KOPT-K1 (cell line): ENCODE data around the gene SATL1.
"Not testable (repeated sequence)": the region's sequence is repeated elsewhere in the genome, so short reads cannot be mapped to it uniquely, and the experiment has no call there.

Experiments
- H3K27ac ChIP-seq: fragments of 200-600 bp; sonication (generic); 2 replicates; pipeline ENCODE4 v1.5.1; 2016; ENCODE audit warnings: antibody characterized with exemption, mild to moderate bottlenecking, low read depth, low read length; ENCODE audit not compliant: poor library complexity, severe bottlenecking
- H3K36me3 ChIP-seq: fragments of 200-600 bp; sonication (generic); 2 replicates; pipeline ENCODE4 v1.5.1; 2017; ENCODE audit warnings: antibody characterized with exemption, mild to moderate bottlenecking, low read length, moderate library complexity; ENCODE audit not compliant: insufficient read depth
- H3K9me3 ChIP-seq: fragments of 200-600 bp; sonication (generic); 2 replicates; pipeline ENCODE4 v1.5.1; 2017; ENCODE audit warnings: antibody characterized with exemption, low read length, mild to moderate bottlenecking; ENCODE audit not compliant: insufficient read depth, poor library complexity, severe bottlenecking

SATL1 gene

GRCh38 chrX:85243761-85244449 is at the start of gene SATL1, which contains the start of gene ZNF711:
Gene SATL1, minus strand, starts transcription at chrX:85243779. Its CDS starts 134,811 bp downstream, at chrX:85108968.
Gene ZNF711, plus strand, starts transcription at chrX:85243991. Its CDS starts 3,582 bp downstream, at chrX:85247573.
- H3K36me3 ChIP-seq = peaks cover 14% of the 10 kb centered on the region; the same call in 1 of the 2 replicates
- H3K27ac ChIP-seq = peak within 1 kb of the TSS; percentile 91
- H3K9me3 ChIP-seq = no peaks in the 10 kb centered on the region

- Histone ChIP-seq H3K27ac (no peak overlapping the region), H3K36me3 (peaks cover 9% of the 10 kb centered on the region; the same call in 1 of the 2 replicates), H3K9me3 (peaks cover 11% of the 10 kb centered on the region)
Observed at GRCh38 chrX:85288992-85289723, 45.6 kb upstream of the SATL1 start.

DNA sequence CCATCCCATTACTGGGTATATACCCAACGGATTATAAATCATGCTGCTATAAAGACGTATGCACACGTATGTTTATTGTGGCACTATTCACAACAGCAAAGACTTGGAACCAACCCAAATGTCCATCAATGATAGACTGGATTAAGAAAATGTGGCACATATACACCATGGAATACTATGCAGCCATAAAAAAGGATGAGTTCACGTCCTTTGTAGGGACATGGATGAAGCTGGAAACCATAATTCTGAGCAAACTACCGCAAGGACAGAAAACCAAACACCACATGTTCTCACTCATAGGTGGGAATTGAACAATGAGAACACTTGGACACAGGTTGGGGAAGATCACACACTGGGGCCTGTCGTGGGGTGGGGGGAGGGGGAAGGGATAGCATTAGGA is 41.7 kb upstream of the SATL1 start:
- H3K27ac ChIP-seq, H3K36me3 ChIP-seq, H3K9me3 ChIP-seq: not testable (repeated sequence)

DNA sequence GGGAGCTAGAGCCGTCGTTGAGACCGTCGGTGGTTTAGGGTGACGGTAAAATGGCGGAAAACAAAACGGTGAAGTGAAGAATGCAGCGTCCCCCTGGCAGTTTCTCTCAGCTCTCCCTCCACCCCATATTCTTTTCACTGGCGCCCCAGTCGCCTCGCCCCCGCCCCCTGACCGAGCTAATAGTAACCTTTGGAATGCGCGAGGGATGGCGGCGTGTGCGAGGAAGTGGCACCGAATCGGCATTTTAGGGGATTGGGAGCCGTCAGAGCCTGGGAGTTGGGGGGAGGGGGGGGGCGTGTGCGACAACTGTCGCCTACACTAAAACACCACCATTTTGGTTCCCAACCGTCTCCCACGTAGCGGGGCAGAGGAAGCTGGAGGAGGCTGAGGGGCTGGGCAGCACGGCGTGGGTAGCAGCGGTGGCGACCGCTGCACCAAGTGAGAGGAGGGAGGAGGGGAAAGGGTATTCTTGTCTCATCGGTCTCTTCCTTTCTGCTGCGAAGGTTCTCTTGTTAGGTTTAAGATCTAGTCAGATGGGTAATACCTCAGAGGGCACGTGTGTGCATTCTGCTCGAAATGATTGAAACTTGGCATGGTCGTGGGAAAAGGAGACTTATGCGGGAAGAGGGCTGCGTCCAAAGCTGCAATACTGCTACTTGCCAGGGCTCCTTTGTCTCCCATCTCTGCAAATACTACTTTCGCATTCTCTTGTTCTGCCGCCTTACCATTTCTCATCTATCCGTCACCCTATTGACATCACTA is 1.1 kb upstream of the SATL1 start:
- Histone ChIP-seq H3K27ac (peak overlapping the region; percentile 91), H3K36me3 (peaks cover 20% of the 10 kb centered on the region; the same call in 1 of the 2 replicates), H3K9me3 (no peaks in the 10 kb centered on the region)

DNA sequence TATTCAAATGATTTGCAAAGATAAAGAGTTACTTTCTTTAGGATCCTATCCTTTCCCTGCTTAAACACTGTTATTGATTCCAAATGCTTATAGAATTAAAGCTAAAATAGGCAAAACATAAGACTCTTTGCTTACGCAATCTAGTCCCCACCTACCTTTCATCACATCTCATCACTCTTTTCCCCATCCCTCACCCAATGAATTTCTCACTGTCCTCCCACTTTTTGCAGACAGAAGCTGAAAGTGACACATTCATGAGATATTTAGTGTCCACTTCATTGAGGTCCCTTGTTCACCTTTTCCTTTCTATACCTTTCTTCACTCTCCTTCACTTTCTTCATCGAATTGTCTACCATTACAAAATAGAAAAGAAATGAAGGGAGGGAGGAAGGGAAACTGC is 424 bp downstream of the SATL1 start:
- H3K27ac ChIP-seq = no peak overlapping the region
- peaks cover 7% of the 10 kb centered on the region; the same call in 1 of the 2 replicates for H3K36me3 ChIP-seq
- H3K9me3 ChIP-seq = no peaks in the 10 kb centered on the region

GRCh38 chrX:85223359-85223758 is 20.2 kb downstream of the SATL1 start:
- Histone ChIP-seq H3K9me3 (no peaks in the 10 kb centered on the region), H3K36me3 (no peaks in the 10 kb centered on the region), H3K27ac (no peak overlapping the region)

DNA sequence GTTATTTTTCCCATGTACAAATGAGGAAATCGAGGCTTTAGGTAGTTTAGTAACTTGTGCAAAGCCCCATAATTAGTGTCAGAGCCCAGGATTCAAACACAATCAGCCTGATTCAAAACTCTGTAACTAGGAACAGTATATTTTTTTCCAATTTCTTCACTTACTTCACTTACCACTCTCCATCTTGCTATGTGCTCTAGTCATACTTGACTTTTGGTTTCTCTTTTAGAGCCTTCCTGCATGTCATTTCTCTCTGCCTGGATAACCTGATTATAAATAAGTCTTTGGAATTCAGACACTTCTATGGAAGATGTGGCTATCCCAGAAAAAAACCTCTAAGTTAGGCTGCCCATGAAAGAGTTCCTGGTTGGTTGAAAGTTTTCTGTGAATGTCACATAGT is 22.2 kb downstream of the SATL1 start:
- H3K27ac ChIP-seq = no peak overlapping the region
- no peaks in the 10 kb centered on the region for H3K9me3 ChIP-seq
- no peaks in the 10 kb centered on the region for H3K36me3 ChIP-seq

DNA sequence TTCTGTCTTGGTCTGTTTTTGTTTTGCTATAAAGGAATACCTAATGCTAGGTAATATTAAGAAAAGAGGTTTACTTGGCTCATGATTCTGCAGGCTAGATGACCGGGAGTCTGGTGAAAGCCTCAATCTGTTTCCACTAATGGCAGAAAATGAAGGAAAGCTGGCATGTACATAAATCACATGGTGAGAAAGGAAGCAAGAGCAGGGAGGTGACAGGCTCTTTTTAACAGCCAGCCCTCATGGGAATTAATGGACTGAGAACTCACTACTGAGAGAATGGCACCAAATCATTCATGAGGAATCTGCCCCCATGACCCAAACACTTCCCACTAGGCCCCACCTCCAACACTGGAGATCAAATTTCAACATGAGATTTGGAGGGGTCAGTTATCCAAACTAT is 27.6 kb downstream of the SATL1 start:
- no peak overlapping the region for H3K27ac ChIP-seq
- H3K9me3 ChIP-seq = no peaks in the 10 kb centered on the region
- H3K36me3 ChIP-seq = no peaks in the 10 kb centered on the region

DNA sequence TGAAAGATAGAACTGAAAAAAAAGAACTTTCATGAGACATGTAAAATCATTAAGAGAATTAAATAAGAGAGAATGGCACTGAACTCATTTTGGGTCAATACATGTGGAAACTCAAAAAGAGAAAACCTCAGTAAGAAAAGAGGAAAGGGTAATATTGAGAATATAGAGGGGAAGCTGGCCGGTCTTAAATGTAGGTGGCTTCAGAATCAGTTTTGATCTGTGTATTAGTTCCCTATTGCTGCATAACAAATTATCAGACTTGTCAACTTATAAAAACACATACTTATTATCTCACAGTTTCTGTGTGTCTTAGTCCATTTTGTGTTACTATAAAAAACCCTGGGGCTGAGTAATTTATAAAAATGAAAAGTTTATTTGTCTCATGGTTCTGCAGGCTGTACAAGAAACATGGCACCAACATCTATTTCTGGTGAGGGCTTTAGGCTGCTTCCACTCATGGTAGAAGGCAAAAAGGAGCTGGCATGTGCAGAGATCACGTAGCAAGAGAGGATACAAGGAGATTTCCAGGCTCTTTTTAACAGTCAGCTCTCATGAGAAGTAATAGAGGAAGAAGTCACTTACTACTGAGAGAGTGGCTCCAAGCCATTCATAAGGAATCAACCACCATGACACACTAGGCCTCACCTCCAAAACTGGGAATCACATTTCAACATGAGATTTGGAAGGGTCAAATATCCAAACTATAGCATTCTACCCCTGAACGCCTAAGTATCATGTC is 29.6 kb downstream of the SATL1 start:
- no peaks in the 10 kb centered on the region for H3K36me3 ChIP-seq
- no peak overlapping the region for H3K27ac ChIP-seq
- no peaks in the 10 kb centered on the region for H3K9me3 ChIP-seq

DNA sequence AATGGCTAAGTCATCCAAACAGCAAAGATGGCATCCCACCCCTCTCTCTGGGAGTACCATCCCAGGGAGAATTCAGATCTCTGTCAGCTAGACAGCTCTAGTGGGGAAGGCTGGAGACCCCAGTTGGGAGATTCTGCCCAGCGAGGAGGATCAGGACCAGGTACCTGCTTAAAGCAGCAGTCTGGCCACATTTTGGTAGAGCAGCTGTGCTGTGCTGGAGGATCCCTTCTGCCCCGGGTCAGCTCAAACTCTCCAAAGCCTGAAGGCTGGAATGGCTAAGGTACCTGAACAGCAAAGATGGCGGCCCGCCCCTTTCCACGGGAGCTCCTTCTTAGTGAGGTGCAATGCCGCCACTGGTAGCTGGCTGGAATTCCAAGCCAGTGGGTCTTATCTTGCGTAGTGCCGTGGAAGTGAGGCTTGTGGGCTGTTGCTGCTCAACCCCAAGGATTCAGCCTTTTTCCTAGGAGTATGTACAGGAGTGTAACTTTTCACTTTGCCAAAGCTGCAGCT is 40.1 kb downstream of the SATL1 start:
- H3K36me3 ChIP-seq = no peaks in the 10 kb centered on the region
- no peak overlapping the region for H3K27ac ChIP-seq
- no peaks in the 10 kb centered on the region for H3K9me3 ChIP-seq

DNA sequence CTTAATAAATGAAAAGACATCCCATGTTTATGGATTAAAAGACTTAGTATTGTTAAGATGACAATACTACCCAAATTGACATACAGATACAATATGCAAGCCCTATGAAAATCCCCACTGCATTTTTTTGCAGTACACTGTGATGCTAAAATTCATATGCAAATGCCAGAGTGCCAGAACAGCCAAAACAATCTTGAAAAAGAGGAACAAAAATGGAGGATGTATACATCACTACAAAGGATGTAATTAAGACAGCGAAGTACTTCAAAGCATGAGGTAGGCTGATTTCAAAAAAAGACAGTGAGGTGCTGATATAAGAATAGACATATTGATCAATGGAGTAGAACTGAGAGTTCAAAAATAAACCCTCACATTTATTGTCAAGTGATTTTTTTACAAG is 47.3 kb downstream of the SATL1 start:
- no peak overlapping the region for H3K27ac ChIP-seq
- no peaks in the 10 kb centered on the region for H3K9me3 ChIP-seq
- H3K36me3 ChIP-seq = no peaks in the 10 kb centered on the region

- no peak overlapping the region for H3K27ac ChIP-seq
Observed at GRCh38 chrX:85159644-85160043, 83.9 kb downstream of the SATL1 start.

DNA sequence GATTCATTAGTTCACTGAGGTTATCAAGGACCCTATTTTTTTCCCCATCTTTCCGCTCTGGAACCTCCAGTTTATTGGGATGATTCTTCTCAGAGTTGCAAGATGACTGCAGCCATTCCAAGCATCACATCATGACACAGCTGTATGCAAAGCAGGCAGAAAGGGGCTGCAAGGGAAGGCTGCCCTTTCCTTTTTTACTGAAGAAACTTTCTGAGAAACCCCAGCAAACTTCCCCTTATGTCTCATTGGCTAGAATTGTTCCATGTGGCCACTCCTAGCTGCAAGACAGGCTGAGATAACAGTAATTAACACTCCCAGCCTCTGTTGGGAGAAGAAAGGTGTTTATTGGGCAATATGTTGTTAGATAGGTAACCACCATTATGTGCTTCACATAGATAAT is 102.6 kb downstream of the SATL1 start:
- Histone ChIP-seq H3K9me3 (no peaks in the 10 kb centered on the region), H3K36me3 (no peaks in the 10 kb centered on the region), H3K27ac (no peak overlapping the region)

More at GRCh38 chrX:85159644-85160043, 83.9 kb downstream of the SATL1 start:
- H3K9me3 ChIP-seq = no peaks in the 10 kb centered on the region
- H3K36me3 ChIP-seq = no peaks in the 10 kb centered on the region

- no peaks in the 10 kb centered on the region for H3K9me3 ChIP-seq
- H3K27ac ChIP-seq = no peak overlapping the region
- H3K36me3 ChIP-seq = no peaks in the 10 kb centered on the region
Observed at GRCh38 chrX:85139422-85139821, 104.2 kb downstream of the SATL1 start.
